GM23248 (cell line): Measurements from ENCODE around the gene FOLR1.

ENCODE experiments used
- EZH2 ChIP-seq: fragments of 200-600 bp; sonication (generic); IDR thresholded peaks from 2 replicates; pipeline ENCODE4 v1.6.1; 2018; ENCODE audit warnings: antibody characterized with exemption, mild to moderate bottlenecking; ENCODE audit not compliant: insufficient read depth, poor library complexity, severe bottlenecking
- EZH2phosphoT487 ChIP-seq: fragments of 200-600 bp; sonication (generic); IDR thresholded peaks from 2 replicates; pipeline ENCODE4 v1.6.1; 2018; ENCODE audit warnings: antibody characterized with exemption, moderate library complexity, mild to moderate bottlenecking, low read depth; ENCODE audit not compliant: insufficient read depth

GRCh38 chr11:72150882-72151281 lies 41.1 kb upstream of the FOLR1 start:
- no peak for TF ChIP-seq EZH2
- TF ChIP-seq EZH2phosphoT487, result no peak
